Measurements from ENCODE around the gene MLEC.

- no peak for TF ChIP-seq CTCF (conservative IDR thresholded peaks at IDR 0.05; ENCODE audit: low read length)
- TF ChIP-seq EZH2phosphoT487 (IDR thresholded peaks at IDR 0.05; ENCODE audit: borderline replicate concordance, low read depth, low read length), result no peak
These were observed 1.6 kb downstream of the MLEC start for GRCh38 chr12:120688527-120689071.
